Loucy (cell line): ENCODE data around the gene FAM222A.

Experiments used
- CTCF ChIP-seq: fragments of 200-600 bp; sonication (generic); conservative IDR thresholded peaks from 2 replicates; pipeline ENCODE4 v1.5.1; 2014; ENCODE audit warnings: mild to moderate bottlenecking, antibody characterized with exemption, low read length
- EZH2phosphoT487 ChIP-seq: fragments of 200-600 bp; IDR thresholded peaks from 2 replicates; pipeline ENCODE4 v1.6.1; 2018; ENCODE audit warnings: antibody characterized with exemption, mild to moderate bottlenecking, moderate library complexity, borderline replicate concordance

- no peak for TF ChIP-seq CTCF
- TF ChIP-seq EZH2phosphoT487 = no peak
Measured at GRCh38 chr12:109711596-109712461, 1.8 kb upstream of the FAM222A start.
